Heart left ventricle (tissue), 13 donors: ENCODE data around the gene ATXN1.

Experiments used
- CTCF ChIP-seq, 12 donors: fragments of 200-600 bp; sonication (generic) in 4 of 12; IDR thresholded peaks; one replicate each; pipeline versions ENCODE4 v1.5.0 to v1.8.0; 2018 to 2022; ENCODE audit warnings: antibody characterized with exemption in 12 of 12, mild to moderate bottlenecking in 5 of 12
- POLR2A ChIP-seq, 2 donors: fragments of 450-650 bp; IDR thresholded peaks; one replicate each; pipeline ENCODE4 v1.6.1; 2017; ENCODE audit warnings: antibody characterized with exemption in 2 of 2, mild to moderate bottlenecking in 2 of 2, moderate library complexity in 2 of 2
- donor health status: ischemic (EF 13 %, LVEDD 7.1; RV severe dilation, severe dysfunction).
- donor health status: DM: no; HTN: yes; CAD: no.
- donor health status: DM: no; HTN: no; CAD: no.
- donor health status: ischemic (EF 25% LVEDD 6.9; RV normal size, moderate dysfunction).
- donor health status: ischemic (EF 25% LVEDD 5.7; RV mildly dilated, moderate dysfunction).
- donor health status: ischemic (EF 35%, LVEDD 5.7; RV mildly dilated, moderate dysfunction).
- donor health status: nonischemic (EF 11% LVEDD 7.7; RV severe dilation, severe dysfunction).
- donor health status: DM: yes; HTN: yes; CAD: no.
- donor health status: PGD.
- donor health status: ischemic (EF 29% LVEDD 5.4; RV normal size, mild dysfunction).
- donor health status: nonischemic (EF 23%, LVEDD 6.1; RV moderate dilation, normal function).

DNA sequence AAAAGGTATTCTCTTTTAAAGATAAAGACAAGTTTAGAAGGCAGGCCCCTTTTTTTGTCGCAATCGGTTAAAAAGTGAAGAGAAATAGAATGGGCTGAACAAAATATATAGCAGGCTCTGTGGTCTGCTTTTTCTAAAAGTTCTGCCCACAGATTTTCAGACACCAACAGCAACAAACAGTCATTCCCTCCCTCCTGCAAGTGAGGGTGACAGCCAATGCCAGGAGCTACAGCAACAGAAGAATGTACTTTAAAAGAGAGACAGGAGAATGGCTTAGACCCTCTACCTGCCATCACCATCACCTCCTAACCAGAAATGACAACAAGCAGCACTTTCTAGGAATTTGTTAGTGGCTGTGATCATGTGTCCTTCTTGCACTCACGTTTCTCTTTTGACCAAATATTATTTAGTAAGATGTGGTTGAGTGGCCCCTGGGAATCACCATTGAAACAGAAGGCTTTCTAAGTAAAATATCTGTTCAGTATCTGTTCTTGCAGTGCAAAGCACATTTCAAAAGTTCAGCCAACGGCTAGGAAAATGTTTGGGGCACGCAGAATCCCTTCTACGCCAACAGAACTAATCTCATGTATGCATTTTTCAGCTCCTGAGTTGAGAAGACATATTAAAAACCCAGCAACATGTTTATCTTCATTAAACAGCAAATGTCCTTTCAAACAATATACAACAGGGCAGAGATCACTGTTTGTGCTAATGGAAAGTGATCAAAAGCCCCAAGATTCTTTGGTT, 248.5 kb downstream of the ATXN1 start:
- TF ChIP-seq POLR2A (IDR thresholded peaks at IDR 0.05) (no peak), CTCF (IDR thresholded peaks at IDR 0.05) (no peak)
